Cerebellar cortex (tissue), 1 donor: ENCODE results near the gene GRB7.
"Not testable (repeated sequence)": the region's sequence is repeated elsewhere in the genome, so short reads cannot be mapped to it uniquely, and the experiment has no call there.

ENCODE experiments used
- DNase-seq: peaks from one replicate; pipeline ENCODE4 v3.0.0-alpha.2; 2015; ENCODE audit warnings: low spot score

The GRB7 gene

DNA sequence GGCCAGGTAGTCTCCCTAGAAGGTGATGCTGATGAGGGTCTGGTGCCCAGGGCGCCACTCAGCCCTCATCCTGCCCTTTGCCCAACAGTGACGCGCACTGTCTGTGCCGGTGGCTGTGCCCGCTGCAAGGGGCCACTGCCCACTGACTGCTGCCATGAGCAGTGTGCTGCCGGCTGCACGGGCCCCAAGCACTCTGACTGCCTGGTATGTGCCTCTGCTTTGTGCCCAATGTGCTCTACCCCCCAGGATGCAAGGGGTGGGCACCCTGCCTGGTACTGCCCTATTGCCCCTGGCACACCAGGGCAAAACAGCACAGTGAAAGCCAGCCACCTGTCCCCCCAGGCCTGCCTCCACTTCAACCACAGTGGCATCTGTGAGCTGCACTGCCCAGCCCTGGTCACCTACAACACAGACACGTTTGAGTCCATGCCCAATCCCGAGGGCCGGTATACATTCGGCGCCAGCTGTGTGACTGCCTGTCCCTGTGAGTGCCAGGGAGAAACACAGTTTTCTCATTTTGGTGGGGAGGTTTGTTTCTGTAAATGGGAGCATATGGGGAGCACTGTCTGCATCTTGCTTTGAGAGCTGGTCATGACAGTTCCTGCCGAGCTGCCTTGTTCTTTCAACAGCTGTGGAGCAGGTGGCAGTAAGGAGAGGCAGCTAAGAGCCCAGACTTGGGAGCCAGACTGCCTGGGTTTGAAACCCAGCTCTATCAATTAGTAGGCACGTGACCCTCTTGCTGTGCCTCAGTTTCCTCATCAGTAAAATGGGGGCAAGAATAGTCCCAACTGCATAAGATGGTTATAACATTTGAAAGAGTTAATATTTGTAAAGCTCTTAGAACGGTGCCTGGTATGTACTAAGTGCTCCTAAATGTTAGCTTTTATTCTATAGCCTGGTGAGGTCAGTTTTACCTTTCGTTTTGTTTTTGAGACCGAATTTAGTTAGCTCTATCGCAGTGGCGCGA, 27.5 kb upstream of the GRB7 start:
- DNase-seq: no peak

DNA sequence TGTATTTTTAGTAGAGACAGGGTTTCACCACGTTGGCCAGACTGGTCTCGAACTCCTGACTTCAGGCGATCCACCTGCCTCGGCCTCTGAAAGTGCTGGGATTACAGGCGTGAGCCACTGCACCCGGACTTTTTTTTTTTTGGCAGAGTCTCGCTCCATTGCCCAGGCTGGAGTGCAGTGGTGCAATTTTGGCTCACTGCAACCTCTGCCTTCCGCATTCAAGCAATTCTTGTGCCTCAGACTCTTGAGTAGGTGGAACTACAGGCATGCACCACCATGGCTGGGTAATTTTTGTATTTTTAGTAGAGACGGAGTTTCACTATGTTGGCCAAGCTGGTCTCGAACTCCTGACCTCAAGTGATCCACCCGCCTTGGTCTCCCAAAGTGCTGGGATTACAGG, 26.7 kb upstream of the GRB7 start:
- DNase-seq: not testable (repeated sequence)

DNA sequence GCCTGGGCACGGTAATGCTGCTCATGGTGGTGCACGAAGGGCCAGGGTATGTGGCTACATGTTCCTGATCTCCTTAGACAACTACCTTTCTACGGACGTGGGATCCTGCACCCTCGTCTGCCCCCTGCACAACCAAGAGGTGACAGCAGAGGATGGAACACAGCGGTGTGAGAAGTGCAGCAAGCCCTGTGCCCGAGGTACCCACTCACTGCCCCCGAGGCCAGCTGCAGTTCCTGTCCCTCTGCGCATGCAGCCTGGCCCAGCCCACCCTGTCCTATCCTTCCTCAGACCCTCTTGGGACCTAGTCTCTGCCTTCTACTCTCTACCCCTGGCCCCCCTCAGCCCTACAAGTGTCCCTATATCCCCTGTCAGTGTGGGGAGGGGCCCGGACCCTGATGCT, 25.9 kb upstream of the GRB7 start:
- DNase-seq: no peak

DNA sequence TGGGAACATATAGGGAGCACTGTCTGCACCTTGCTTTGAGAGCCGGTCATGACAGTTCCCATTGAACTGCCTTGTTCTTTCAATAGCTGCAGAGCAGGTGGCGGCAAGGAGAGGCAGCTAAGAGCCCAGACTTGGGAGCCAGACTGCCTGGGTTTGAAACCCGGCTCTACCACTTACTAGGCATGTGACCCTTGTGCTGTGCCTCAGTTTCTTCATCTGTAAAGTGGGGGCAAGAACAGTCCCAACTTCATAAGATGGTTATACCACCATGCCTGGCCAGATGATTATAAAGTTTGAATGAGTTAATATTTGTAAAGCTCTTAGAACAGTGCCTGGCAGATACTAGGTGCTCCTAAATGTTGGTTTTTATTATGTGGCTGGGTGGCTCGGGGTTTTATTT, 23.5 kb upstream of the GRB7 start:
- no peak for DNase-seq

DNA sequence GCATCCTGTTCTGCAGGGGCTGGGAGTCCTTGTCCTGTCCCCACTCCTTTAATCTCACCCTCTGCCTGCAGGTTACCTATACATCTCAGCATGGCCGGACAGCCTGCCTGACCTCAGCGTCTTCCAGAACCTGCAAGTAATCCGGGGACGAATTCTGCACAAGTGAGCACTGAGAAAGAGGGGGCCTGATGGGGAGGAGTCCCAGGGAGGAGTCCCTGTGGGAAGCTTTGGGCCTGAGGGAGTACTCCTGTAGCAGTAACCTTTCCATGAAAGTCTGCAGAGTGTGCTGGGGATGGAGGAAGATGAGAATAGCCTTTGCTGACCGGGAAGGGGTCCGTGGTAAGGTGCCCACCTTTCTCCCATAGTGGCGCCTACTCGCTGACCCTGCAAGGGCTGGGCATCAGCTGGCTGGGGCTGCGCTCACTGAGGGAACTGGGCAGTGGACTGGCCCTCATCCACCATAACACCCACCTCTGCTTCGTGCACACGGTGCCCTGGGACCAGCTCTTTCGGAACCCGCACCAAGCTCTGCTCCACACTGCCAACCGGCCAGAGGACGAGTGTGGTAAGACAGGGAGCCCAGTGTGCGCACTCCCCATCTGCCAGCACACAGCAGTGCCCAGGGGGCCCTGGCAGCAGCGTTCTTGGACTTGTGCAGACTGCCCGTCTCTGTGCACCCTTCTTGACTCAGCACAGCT, 22.2 kb upstream of the GRB7 start:
- no peak for DNase-seq

DNA sequence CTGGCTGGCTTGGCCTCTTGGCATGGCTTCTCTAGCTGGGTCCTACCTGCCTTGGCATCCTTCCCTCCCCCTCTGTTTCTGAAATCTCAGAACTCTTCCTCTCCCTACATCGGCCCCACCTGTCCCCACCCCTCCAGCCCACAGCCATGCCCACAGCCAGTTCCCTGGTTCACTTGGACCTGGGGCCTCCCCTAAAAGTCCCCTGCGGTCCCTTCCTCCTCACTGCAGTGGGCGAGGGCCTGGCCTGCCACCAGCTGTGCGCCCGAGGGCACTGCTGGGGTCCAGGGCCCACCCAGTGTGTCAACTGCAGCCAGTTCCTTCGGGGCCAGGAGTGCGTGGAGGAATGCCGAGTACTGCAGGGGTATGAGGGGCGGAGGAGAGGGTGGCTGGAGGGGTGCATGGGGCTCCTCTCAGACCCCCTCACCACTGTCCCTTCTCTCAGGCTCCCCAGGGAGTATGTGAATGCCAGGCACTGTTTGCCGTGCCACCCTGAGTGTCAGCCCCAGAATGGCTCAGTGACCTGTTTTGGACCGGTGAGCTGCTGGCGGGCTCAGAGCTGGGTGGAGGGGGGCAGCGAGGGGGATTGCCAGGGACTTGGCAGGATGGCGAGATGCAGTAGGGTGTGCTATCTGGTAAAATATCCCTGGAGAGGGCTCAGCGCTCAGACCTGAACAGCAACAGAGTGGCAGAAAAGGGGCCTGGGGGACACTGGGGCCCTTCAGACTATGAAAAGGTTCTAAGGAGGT, 21.5 kb upstream of the GRB7 start:
- no peak for DNase-seq

DNA sequence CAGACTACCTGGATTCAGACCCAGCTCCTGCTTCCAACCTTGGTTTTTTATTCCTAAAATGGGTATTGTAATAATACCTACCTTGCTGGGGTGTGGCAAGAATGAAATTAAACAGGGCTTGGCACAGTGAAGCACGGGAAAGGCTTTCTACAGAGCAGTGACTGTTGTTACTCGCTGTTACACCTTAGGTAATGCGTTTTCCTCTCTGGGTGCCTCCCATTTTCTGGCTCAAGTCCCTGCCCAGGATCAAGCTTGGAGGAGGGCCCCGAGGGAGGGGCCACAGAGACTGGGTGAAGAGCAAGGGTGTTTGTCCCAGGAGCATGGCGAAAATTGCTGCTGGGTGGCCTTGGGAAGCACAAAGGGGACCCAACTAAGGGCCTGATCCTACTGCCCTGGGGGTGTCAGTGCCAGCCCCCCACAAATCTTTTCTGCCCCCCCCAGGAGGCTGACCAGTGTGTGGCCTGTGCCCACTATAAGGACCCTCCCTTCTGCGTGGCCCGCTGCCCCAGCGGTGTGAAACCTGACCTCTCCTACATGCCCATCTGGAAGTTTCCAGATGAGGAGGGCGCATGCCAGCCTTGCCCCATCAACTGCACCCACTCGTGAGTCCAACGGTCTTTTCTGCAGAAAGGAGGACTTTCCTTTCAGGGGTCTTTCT, 20.7 kb upstream of the GRB7 start:
- DNase-seq: no peak

DNA sequence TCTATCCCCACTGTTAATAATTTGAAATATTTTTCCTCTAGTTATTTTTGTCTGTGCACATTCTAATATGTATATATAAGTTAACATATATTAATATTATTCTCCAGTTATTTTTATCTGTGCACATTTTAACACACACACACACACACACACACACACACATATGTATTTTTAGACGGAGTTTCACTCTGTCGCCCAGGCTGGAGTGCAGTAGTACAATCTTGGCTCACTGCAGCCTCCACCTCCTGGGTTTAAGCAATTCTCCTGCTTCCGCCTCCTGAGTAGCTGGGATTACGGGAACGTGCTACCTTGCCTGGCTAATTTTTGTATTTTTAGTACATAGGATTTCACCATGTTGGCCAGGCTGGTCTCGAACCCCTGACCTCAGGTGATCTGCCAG, 20.1 kb upstream of the GRB7 start:
- no peak for DNase-seq

DNA sequence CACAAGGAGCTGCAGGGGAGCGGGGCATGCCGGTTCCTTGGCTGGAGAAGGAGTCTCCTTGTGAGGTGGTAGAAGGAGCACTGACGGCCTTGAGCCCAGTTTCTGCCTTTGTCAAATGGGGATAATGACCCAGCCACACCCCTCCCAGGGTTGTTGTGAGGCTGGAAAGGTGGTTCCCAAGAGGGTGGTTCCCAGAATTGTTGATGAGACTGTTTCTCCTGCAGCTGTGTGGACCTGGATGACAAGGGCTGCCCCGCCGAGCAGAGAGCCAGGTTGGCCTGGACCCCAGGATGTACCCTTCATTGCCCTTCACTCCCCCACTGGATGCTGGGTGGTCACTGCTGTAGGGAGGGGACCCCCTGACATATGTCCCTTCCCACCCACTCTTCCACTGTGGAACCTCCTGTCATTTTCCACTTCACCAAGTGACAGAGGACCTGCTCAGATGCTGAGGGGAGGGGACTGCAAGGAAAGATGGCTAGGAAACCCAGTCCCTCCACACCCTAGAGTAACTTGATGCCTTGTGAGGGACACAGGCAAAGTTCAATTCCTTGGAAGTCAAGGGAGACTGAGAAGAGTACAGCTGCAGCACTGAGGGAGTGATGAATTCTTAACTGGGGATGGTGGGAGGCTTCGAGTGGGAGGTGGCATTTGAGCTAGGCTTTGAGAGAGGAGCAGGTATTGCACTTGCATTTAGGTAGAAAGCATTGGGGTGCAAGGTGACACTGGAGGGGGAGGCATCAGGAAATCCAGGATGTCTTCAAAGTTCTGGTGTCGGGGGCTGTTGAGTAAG, 18.0 kb upstream of the GRB7 start:
- DNase-seq: no peak

DNA sequence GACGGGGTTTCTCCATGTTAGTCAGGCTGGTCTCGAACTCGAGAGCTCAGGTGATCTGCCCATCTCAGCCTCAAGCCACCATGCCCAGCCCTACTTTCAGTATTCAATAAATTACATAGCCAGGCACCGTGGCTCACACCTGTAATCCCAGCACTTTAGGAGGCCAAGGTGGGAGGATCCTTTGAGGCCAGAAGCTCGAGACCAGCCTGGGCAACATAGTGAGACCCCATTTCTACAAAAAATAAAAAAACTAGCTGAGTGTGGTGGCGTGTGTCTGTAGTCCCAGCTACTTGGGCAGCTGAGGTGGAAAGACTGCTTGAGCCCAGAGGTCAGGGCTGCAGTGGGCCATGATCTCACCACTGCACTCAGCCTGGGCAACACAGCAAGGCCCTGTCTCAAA, 15.6 kb upstream of the GRB7 start:
- no peak for DNase-seq

DNA sequence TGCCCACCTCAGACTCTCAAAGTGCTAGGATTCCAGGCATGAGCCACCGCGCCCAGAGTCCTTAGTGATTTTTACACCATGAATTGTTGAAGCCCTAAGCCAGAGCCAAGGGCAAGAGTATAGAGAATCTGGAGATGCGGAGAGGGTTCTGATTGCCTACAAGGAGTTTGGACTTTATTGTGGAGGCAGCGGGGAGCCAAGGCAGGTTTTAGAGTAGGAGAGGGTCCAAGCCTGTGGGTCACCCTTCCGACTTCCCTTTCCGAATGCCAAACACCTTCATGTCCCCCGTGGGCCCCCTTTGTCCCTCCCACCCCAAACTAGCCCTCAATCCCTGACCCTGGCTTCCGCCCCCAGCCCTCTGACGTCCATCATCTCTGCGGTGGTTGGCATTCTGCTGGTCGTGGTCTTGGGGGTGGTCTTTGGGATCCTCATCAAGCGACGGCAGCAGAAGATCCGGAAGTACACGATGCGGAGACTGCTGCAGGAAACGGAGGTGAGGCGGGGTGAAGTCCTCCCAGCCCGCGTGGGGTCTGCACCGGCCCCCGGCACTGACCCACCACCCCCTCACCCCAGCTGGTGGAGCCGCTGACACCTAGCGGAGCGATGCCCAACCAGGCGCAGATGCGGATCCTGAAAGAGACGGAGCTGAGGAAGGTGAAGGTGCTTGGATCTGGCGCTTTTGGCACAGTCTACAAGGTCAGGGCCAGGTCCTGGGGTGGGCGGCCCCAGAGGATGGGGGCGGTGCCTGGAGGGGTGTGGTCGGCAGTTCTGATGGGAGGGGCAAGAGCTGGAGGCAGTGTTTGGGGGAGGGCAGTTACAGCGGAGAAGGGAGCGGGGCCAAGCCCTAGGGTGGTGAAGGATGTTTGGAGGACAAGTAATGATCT, 14.5 kb upstream of the GRB7 start:
- no peak for DNase-seq

DNA sequence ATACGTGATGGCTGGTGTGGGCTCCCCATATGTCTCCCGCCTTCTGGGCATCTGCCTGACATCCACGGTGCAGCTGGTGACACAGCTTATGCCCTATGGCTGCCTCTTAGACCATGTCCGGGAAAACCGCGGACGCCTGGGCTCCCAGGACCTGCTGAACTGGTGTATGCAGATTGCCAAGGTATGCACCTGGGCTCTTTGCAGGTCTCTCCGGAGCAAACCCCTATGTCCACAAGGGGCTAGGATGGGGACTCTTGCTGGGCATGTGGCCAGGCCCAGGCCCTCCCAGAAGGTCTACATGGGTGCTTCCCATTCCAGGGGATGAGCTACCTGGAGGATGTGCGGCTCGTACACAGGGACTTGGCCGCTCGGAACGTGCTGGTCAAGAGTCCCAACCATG, 13.0 kb upstream of the GRB7 start:
- no peak for DNase-seq

DNA sequence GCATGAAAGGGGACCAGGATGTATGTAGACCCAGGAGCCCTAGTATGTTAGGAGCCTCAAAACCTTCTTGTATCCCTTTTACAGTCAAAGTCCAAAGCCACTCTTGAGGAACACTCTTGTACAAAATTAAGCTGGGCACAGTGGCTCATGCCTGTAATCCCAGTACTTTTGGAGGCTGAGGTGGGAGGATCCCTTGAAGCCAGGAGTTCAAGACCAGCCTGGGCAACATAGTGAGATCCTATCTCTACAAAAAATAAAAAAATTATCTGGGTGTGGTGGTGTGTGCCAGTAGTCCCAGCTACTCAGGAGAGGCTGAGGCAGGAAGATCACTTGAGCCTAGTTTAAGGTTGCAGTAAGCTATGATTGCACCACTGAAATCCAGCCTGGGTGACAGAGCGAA, 11.8 kb upstream of the GRB7 start:
- DNase-seq: not testable (repeated sequence)

DNA sequence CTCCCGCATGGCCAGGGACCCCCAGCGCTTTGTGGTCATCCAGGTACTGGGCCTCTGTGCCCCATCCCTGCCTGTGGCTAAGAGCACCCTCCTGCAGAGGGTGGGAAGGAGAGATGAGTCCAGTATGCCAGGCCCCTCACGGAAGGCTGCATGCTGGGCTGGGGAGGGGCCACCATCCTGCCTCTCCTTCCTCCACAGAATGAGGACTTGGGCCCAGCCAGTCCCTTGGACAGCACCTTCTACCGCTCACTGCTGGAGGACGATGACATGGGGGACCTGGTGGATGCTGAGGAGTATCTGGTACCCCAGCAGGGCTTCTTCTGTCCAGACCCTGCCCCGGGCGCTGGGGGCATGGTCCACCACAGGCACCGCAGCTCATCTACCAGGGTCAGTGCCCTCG, 11.1 kb upstream of the GRB7 start:
- no peak for DNase-seq

DNA sequence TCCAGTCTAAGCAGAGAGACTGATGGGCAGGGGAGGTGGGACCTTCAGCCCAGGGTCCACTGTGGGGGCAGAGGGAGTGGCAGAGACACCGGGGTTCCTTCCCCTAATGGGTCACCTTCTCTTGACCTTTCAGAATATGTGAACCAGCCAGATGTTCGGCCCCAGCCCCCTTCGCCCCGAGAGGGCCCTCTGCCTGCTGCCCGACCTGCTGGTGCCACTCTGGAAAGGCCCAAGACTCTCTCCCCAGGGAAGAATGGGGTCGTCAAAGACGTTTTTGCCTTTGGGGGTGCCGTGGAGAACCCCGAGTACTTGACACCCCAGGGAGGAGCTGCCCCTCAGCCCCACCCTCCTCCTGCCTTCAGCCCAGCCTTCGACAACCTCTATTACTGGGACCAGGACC, 10.2 kb upstream of the GRB7 start:
- DNase-seq: no peak

DNA sequence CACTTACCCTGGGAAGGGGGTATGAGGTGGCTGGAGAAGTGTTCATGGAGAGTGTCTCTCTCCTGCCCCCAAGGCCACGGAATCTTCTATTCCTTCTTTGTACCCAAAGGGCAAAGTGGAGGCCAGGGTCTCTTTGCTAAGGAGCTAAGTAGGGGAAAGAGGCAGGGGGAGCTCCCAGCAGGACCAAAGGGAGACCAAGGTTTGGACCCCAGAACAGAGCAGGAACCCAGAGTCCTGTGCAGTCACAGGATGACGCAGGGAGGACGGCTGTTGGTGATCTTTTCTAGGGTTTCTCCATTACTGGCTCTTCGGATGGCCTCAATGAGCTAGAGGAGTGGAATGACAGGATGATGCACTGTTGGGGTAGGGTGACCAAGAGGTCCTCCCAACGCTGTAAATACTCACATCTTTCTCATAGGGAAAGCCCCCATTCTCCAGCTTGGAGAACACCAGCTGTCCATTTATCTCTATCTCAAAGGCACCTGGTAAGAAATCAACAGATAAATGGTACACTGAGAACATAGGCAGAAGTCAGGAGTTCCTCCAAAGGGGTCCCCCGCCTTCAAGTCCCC, 8.4 kb upstream of the GRB7 start:
- no peak for DNase-seq

DNA sequence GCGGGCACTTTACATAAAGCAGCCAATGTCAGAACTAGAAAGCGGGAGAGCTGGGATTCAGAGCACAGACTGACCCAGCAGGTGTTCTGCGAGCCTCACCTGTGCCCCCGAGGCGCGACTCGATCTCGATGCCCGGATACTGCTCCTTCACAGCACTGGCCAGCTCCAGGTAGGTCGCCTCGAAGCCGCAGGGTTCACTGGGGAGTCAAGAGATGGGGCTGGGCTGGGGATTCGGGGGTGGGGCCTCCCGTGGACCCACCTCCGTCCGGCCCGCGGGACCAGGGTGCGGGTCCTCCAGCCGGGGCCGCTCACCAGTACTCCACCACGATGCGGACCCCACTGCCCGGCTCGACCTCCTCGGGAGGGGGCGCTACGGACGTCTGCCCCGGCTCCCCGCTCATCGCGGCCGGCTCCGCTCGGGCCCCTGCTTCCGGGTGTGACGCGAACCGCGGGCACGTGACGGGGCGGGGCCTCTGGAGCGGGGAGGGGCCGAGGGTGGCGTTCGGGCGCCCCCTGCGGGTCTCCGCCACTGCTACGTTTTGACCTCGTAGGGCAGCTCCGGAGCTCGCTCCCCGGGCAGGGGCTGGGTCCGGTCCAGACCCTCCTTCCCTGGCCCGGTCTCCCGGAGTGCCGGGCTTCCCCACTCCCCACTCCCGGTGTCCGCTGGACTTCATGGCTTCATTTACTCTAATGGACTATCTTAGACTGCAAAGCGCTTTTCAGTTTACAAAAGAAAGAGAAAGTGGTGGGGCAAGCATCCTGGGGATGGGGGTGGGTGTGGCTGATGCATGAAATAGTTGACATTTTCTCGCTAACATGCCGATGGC, 7.4 kb upstream of the GRB7 start, which contains the start of gene MIEN1:
MIEN1 (minus strand) TSS at position 438 of the 827 bp plus-strand sequence; CDS start at position 401, 37 bp downstream.
- peak; percentile 84 for DNase-seq

DNA sequence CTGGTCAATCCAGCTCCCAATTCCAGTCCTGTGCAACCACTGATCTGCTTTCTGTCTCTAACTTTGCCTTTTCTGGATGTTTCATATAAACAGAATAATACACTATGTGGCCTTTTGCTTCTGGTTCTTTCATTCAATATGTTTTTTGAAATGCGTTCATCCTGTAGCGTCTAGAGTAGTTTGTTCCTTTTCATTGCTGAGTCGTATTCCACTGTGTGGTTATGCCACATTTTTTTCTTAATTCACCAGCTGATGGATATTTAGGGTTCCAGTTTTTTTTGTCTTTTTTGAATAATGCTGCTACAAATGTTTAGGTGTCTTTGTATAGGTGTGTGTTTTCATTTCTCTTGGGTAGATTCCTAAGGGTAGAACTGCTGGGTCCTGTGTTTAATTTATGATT, 5.2 kb upstream of the GRB7 start:
- DNase-seq: no peak

DNA sequence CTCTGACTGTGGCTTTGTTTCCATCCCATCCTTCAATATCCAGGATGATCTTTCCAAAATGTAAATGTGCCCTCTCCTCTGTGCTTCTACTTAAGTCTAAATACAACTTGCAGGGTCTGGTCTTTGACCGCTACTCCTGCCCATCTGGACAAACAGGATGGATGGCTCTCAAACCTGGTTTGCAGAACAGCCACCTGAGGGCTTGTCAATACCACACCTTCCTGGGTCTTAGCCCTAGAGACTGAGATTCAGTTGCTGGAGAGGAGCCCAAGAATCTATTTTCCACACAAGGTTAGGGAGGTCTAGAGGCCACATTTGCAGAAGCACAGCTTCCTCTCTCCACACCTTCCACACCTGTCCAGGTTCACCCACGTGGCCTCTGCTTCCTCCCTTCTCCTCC, 1.9 kb upstream of the GRB7 start:
- no peak for DNase-seq
